Measurements from ENCODE around the gene ZNF284. TPM values are rescaled to one million over a fixed set of nuclear protein-coding genes. Genes with fewer than 3 reads are reported as not detected.

Gene ZNF284
- total RNA-seq, 6 experiments from 2014 or later: 1.6 to 2.7 (median 2.4) TPM

GRCh38 chr19:44092108-44092507 lies 20.1 kb downstream of the ZNF284 start:
- DNase-seq: no peak
- no peak overlapping the region for H3K4me3 Mint-ChIP-seq
- TF ChIP-seq CTCF (IDR thresholded peaks at IDR 0.05): no peak
- no peaks in the 10 kb centered on the region for H3K9me3 Mint-ChIP-seq
- no peak overlapping the region for H3K27ac Mint-ChIP-seq
- peaks cover 3% of the 10 kb centered on the region for H3K27me3 Mint-ChIP-seq (ENCODE audit: insufficient read depth)
- no peaks in the 10 kb centered on the region for H3K4me1 Mint-ChIP-seq (ENCODE audit: low read depth)
- peaks cover 13% of the 10 kb centered on the region for H3K36me3 Mint-ChIP-seq (ENCODE audit: low read depth)

- no peak for TF ChIP-seq CTCF (IDR thresholded peaks at IDR 0.05)
- Mint-ChIP-seq H3K27ac (peak within 1 kb of the TSS; percentile 89), H3K9me3 (no peaks in the 10 kb centered on the region), H3K4me3 (peak within 1 kb of the TSS; percentile 99), H3K27me3 (ENCODE audit: insufficient read depth) (peaks cover 2% of the 10 kb centered on the region), H3K36me3 (ENCODE audit: low read depth) (peaks cover 20% of the 10 kb centered on the region), H3K4me1 (ENCODE audit: low read depth) (no peaks in the 10 kb centered on the region)
- peak; percentile 91 for DNase-seq
Measured at GRCh38 chr19:44093931-44094765, 22.2 kb downstream of the ZNF284 start, which contains the start of gene ZNF224. Gene ZNF224 (plus strand): TSS chr19:44094361. CDS start chr19:44097874, 3,513 bp downstream.

- no peak overlapping the region for H3K4me3 Mint-ChIP-seq
- DNase-seq: no peak
- TF ChIP-seq CTCF (IDR thresholded peaks at IDR 0.05): no peak
- peaks cover 79% of the 10 kb centered on the region for H3K36me3 Mint-ChIP-seq (ENCODE audit: low read depth)
- peaks cover 56% of the 10 kb centered on the region for H3K9me3 Mint-ChIP-seq
- H3K27me3 Mint-ChIP-seq (ENCODE audit: insufficient read depth): no peaks in the 10 kb centered on the region
- H3K27ac Mint-ChIP-seq: no peak overlapping the region
- H3K4me1 Mint-ChIP-seq (ENCODE audit: low read depth): peaks cover 9% of the 10 kb centered on the region
Measured at GRCh38 chr19:44107751-44108150, 35.8 kb downstream of the ZNF284 start.

GRCh38 chr19:44109458-44109857 lies 37.5 kb downstream of the ZNF284 start:
- Mint-ChIP-seq H3K9me3 (peaks cover 56% of the 10 kb centered on the region), H3K4me1 (ENCODE audit: low read depth) (peaks cover 15% of the 10 kb centered on the region), H3K27ac (no peak overlapping the region), H3K27me3 (ENCODE audit: insufficient read depth) (no peaks in the 10 kb centered on the region), H3K4me3 (no peak overlapping the region), H3K36me3 (ENCODE audit: low read depth) (peaks cover 63% of the 10 kb centered on the region)
- DNase-seq: no peak
- no peak for TF ChIP-seq CTCF (IDR thresholded peaks at IDR 0.05)

GRCh38 chr19:44111910-44112463 lies 40.0 kb downstream of the ZNF284 start:
- peak overlapping the region; percentile 96; the same call in 1 of the 2 replicates for H3K27ac Mint-ChIP-seq
- no peak for TF ChIP-seq CTCF (IDR thresholded peaks at IDR 0.05)
- peak; percentile 73 for DNase-seq
- peaks cover 46% of the 10 kb centered on the region for H3K36me3 Mint-ChIP-seq (ENCODE audit: low read depth)
- no peaks in the 10 kb centered on the region for H3K27me3 Mint-ChIP-seq (ENCODE audit: insufficient read depth)
- peaks cover 41% of the 10 kb centered on the region for H3K9me3 Mint-ChIP-seq
- peaks cover 26% of the 10 kb centered on the region for H3K4me1 Mint-ChIP-seq (ENCODE audit: low read depth)
- H3K4me3 Mint-ChIP-seq: peak overlapping the region; percentile 98

Measured in HFFc6 (cell line).